ENCODE results near the gene LY6G5B. TPM values are rescaled to one million over a fixed set of nuclear protein-coding genes. Genes with fewer than 3 reads are reported as not detected.
A peak's percentile ranks its signal among the peaks of the same experiment; 100 is the strongest.

The LY6G5B gene
- total and polyA plus RNA-seq, 7 donors: 0.60 to 10.0 (median 6.5) TPM; not detected in 1

- peak overlapping the region in 2 of 4 donors; percentile 5 to 98 for H3K27ac ChIP-seq
- intact Hi-C loops (cut with DNase I): no loop called here
Observed at GRCh38 chr6:31657406-31658157, 12.2 kb upstream of the LY6G5B start.

GRCh38 chr6:31658158-31658688, 11.6 kb upstream of the LY6G5B start:
- Histone ChIP-seq H3K27me3 (no peaks in the 10 kb centered on the region), H3K4me1 (peaks cover 0 to 59% (median 52%) of the 10 kb centered on the region in 4 donors), H3K4me3 (no peak overlapping the region), H3K9me3 (no peaks in the 10 kb centered on the region), H3K36me3 (peaks cover 0 to 30% (median 7%) of the 10 kb centered on the region in 4 donors), H3K27ac (peak overlapping the region in 2 of 4 donors; percentile 5 to 98)
- intact Hi-C loops (cut with DNase I): no loop called here
- no peak for DNase-seq
- WGBS, 2 donors: 86 to 88% methylated on average over 4 of the region's 4 CpGs
- TF ChIP-seq EP300 (IDR thresholded peaks at IDR 0.05): no peak
- TF ChIP-seq POLR2A (IDR thresholded peaks at IDR 0.05): no peak
- no peak for TF ChIP-seq CTCF (IDR thresholded peaks at IDR 0.05)
- no peak for TF ChIP-seq POLR2AphosphoS5 (IDR thresholded peaks at IDR 0.05)

More at GRCh38 chr6:31657406-31658157, 12.2 kb upstream of the LY6G5B start:
- peaks cover 0 to 58% (median 47%) of the 10 kb centered on the region in 4 donors for H3K4me1 ChIP-seq
- H3K4me3 ChIP-seq: no peak overlapping the region
- no peaks in the 10 kb centered on the region for H3K9me3 ChIP-seq
- H3K27me3 ChIP-seq: no peaks in the 10 kb centered on the region
- WGBS, 2 donors: 79 to 83% methylated on average over 6 of the region's 6 CpGs
- peaks cover 0 to 29% (median 7%) of the 10 kb centered on the region in 4 donors for H3K36me3 ChIP-seq
- no peak for TF ChIP-seq POLR2A (IDR thresholded peaks at IDR 0.05)
- no peak for TF ChIP-seq CTCF (IDR thresholded peaks at IDR 0.05)
- TF ChIP-seq POLR2AphosphoS5 (IDR thresholded peaks at IDR 0.05): no peak
- no peak for TF ChIP-seq EP300 (IDR thresholded peaks at IDR 0.05)
- DNase-seq: no peak

- WGBS, 2 donors: 85 to 89% methylated on average over 13 of the region's 13 CpGs
- H3K27ac ChIP-seq: peak overlapping the region; percentile 87 to 98 (median 90)
- peaks cover 0 to 61% (median 55%) of the 10 kb centered on the region in 4 donors for H3K4me1 ChIP-seq
- peak overlapping the region; percentile 66 to 88 (median 73) for H3K4me3 ChIP-seq
- H3K36me3 ChIP-seq: peaks cover 0 to 30% (median 10%) of the 10 kb centered on the region in 4 donors
- TF ChIP-seq EP300 (IDR thresholded peaks at IDR 0.05): no peak
- TF ChIP-seq POLR2AphosphoS5 (IDR thresholded peaks at IDR 0.05): no peak
- no peak for TF ChIP-seq POLR2A (IDR thresholded peaks at IDR 0.05)
- no peaks in the 10 kb centered on the region for H3K27me3 ChIP-seq
- intact Hi-C loops (cut with DNase I): no loop called here
- no peak for DNase-seq
- no peaks in the 10 kb centered on the region for H3K9me3 ChIP-seq
Observed at GRCh38 chr6:31658983-31659648, 10.7 kb upstream of the LY6G5B start.

- H3K9me3 ChIP-seq: no peaks in the 10 kb centered on the region
- peaks cover 0 to 65% (median 58%) of the 10 kb centered on the region in 4 donors for H3K4me1 ChIP-seq
- no peak for DNase-seq
- peak overlapping the region; percentile 87 to 98 (median 90) for H3K27ac ChIP-seq
- H3K36me3 ChIP-seq: peaks cover 0 to 30% (median 10%) of the 10 kb centered on the region in 4 donors
- intact Hi-C loops (cut with DNase I): loop anchor here (10.0 kb wide), 1 partner anchor 1615 kb away; the partner anchor contains the start of genes B3GALT4, RPS18 and VPS52
- WGBS, 2 donors: 6 to 33% methylated on average over 13 of the region's 13 CpGs
- no peaks in the 10 kb centered on the region for H3K27me3 ChIP-seq
- TF ChIP-seq POLR2A (IDR thresholded peaks at IDR 0.05) (no peak), EP300 (IDR thresholded peaks at IDR 0.05) (no peak), CTCF (IDR thresholded peaks at IDR 0.05) (no peak), POLR2AphosphoS5 (IDR thresholded peaks at IDR 0.05) (no peak)
- H3K4me3 ChIP-seq: peak overlapping the region; percentile 66 to 88 (median 73)
Observed at GRCh38 chr6:31659649-31660380, 10.0 kb upstream of the LY6G5B start.

All from sigmoid colon (tissue), 7 donors.